OCI-LY3 (cell line): ENCODE data around the gene TYW1B.
"Not testable (repeated sequence)": the region's sequence is repeated elsewhere in the genome, so short reads cannot be mapped to it uniquely, and the experiment has no call there.

ENCODE experiments used
- H2AFZ ChIP-seq: fragments of 200-600, 300-600 bp; shearing (Covaris generic); 2 replicates; pipeline ENCODE4 v1.6.0; 2014; ENCODE audit warnings: antibody characterized with exemption, low read depth, low read length
- H3K27ac ChIP-seq: fragments of 200-600, 300-600 bp; sonication (generic); 2 replicates; pipeline ENCODE4 v1.5.1; 2014; ENCODE audit warnings: mild to moderate bottlenecking, low read length, moderate library complexity, mixed read lengths
- H3K27me3 ChIP-seq: fragments of 200-600, 300-600 bp; sonication (generic); 2 replicates; pipeline ENCODE4 v1.6.1; 2014; ENCODE audit warnings: low read depth, low read length, mixed read lengths
- H3K36me3 ChIP-seq: fragments of 200-600, 300-600 bp; sonication (generic); replicated peaks from 2 replicates; pipeline ENCODE3; 2014; ENCODE audit warnings: low read depth, low read length, mixed read lengths
- H3K4me1 ChIP-seq: fragments of 300-600, 200-600 bp; sonication (generic); 2 replicates; pipeline ENCODE4 v1.6.1; 2014; ENCODE audit warnings: low read length, mixed read lengths
- H3K4me2 ChIP-seq: fragments of 200-600, 300-600 bp; sonication (generic); 2 replicates; pipeline ENCODE4 v1.6.1; 2014; ENCODE audit warnings: low read length, mixed read lengths
- H3K4me3 ChIP-seq: fragments of 300-600, 200-600 bp; sonication (generic); 2 replicates; pipeline ENCODE4 v1.5.1; 2014; ENCODE audit warnings: antibody characterized with exemption, mild to moderate bottlenecking, low read length, moderate library complexity
- H3K79me2 ChIP-seq: fragments of 300-600, 200-600 bp; shearing (Covaris generic); 2 replicates; pipeline ENCODE4 v1.6.1; 2014; ENCODE audit warnings: mild to moderate bottlenecking, low read length, mixed read lengths
- H3K9ac ChIP-seq: fragments of 300-600, 200-600 bp; shearing (Covaris generic); 2 replicates; pipeline ENCODE4 v1.6.0; 2014; ENCODE audit warnings: mild to moderate bottlenecking, low read length, moderate library complexity
- H3K9me3 ChIP-seq: fragments of 200-600, 300-600 bp; shearing (Covaris generic); 2 replicates; pipeline ENCODE4 v1.6.1; 2014; ENCODE audit warnings: low read length, mixed read lengths; ENCODE audit not compliant: insufficient read depth
- H4K20me1 ChIP-seq: fragments of 200-600, 300-600 bp; sonication (generic); 2 replicates; pipeline ENCODE4 v1.6.1; 2016; ENCODE audit warnings: low read length, mixed read lengths; ENCODE audit not compliant: insufficient read depth
- EZH2phosphoT487 ChIP-seq: fragments of 200-600 bp; shearing (Covaris generic); IDR thresholded peaks from 2 replicates; pipeline ENCODE4 v1.6.1; 2018; ENCODE audit warnings: antibody characterized with exemption, mixed run types, low read depth
- TF ChIP-seq, protein P1 (sequence below): fragments of 200-600, 300-600 bp; sonication (generic); IDR thresholded peaks from 2 replicates; pipeline ENCODE4 v1.5.1; 2014; ENCODE audit warnings: antibody characterized with exemption, low read length, low read depth

TYW1B gene

DNA sequence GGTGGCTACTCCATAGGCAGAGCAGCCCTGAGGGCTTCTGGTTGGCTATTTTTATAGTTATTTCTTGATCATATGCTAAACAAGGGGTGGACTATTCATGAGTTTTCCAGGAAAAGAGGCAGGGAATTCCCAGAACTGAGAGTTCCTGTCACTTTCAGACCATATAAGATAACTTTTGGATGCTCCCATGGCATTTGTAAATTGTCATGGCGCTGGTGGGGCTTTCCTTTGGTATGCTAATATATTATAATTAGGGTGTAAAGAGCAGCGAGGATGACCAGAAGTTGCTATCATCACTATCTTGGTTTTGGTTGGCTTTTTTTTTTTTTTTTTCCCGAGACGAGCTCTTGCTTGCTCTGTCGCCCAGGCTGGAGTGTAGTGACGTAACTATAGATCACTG lies 272.8 kb downstream of the TYW1B start:
- H4K20me1 ChIP-seq, H2AFZ ChIP-seq, H3K4me2 ChIP-seq, H3K9ac ChIP-seq, H3K36me3 ChIP-seq, H3K4me1 ChIP-seq, H3K9me3 ChIP-seq, H3K79me2 ChIP-seq, H3K27me3 ChIP-seq, H3K4me3 ChIP-seq, H3K27ac ChIP-seq: not testable (repeated sequence)

DNA sequence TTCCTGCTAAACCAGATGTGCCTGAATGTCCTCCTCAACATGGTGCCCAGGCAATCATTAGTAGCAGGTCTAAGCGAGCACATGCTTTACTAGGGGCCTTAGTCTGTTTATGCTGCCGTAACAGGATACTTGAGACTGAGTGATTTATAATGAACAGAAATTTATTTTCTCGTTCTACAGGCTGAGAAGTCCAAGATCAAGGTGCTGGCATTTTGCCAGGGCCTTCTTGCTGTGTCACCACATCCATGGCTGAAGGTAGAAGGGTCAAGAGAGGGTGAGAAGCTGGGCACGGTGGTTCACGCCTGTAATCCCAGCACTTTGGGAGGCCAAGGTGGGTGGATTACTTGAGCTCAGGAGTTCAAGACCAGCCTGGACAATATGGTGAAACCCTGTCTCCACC lies 273.6 kb downstream of the TYW1B start:
- H3K9ac ChIP-seq, H3K79me2 ChIP-seq, H3K4me2 ChIP-seq: not testable (repeated sequence)

DNA sequence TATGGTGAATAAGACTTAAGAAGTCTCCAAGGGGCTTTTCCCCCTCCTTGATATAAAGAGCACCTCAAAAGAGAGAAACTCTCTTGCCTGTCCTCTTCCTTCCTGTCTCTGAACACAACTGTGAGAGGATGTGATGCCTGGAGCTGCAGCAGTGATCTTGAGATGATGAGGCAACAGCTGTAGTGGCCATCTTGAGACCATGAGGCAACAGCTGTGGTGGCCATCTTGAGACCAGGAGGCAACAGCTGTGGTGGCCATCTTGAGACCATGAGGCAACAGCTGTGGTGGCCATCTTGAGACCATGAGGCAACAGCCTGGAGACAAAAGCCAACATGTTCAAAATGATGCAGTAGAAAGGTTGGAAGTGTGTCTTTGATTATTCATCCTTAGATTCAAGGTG lies 277.5 kb downstream of the TYW1B start:
- not testable (repeated sequence) for H3K27ac ChIP-seq, H3K36me3 ChIP-seq, H3K4me1 ChIP-seq, H3K79me2 ChIP-seq, H3K4me2 ChIP-seq, H3K27me3 ChIP-seq, H2AFZ ChIP-seq, H3K9me3 ChIP-seq, H3K4me3 ChIP-seq, H4K20me1 ChIP-seq, H3K9ac ChIP-seq

More for the DNA sequence above, 273.6 kb downstream of the TYW1B start:
- not testable (repeated sequence) for H3K36me3 ChIP-seq, H2AFZ ChIP-seq, H3K27me3 ChIP-seq, H3K27ac ChIP-seq, H3K9me3 ChIP-seq, H3K4me1 ChIP-seq, H3K4me3 ChIP-seq, H4K20me1 ChIP-seq

DNA sequence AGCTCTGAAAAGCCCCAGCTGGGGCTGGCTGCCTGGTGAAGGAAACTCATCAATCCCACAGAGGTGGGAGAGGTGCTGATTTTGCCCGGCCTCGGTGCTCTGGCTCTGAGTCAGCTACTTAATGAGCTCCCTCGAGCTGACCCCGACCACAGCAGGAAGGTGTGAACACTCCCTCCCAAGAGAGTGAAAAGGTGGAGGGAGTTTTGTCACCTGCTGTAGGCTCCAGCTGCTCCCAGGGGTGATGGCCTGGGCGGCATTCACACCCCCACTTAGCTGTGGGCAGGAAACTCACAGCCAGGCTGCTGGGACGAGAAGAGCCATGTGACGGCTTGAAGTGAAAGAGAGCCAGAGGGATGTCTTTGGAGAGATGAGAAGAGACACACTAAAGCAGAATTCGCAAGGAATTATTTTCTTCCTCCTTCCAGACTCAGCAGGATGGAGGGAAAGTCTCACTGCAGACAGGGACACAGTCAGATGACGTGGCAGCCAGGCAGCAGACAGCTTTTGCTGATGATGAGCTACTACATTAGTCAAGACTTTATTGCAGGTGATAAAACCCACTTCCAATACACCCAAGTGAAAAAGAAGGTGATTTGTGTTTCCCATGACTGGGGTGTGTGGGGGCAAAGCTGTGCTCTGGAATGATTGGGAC lies 281.3 kb downstream of the TYW1B start:
- not testable (repeated sequence) for H4K20me1 ChIP-seq, H3K4me1 ChIP-seq, H3K4me2 ChIP-seq, H3K27me3 ChIP-seq, H2AFZ ChIP-seq, H3K4me3 ChIP-seq, H3K36me3 ChIP-seq, H3K27ac ChIP-seq, H3K79me2 ChIP-seq, H3K9ac ChIP-seq, H3K9me3 ChIP-seq

DNA sequence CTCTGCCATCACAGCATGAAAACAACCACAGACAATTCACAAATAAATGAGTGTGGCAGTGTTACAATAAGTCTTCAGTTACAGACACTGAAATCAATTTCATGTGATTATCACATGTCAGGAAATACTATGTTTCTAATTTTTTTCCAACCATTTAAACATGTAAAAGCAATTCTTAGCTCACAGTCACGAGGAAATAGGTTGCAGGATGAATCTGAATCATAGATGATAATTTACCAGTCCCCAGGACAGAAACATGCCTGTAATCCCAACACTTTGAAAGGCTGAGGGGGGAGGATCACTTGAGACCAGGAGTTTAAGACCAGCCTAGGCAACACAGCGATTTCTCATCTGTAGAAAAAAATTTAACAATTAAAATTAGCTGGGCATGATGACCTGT lies 283.5 kb downstream of the TYW1B start:
- not testable (repeated sequence) for H3K9ac ChIP-seq, H3K9me3 ChIP-seq, H3K27me3 ChIP-seq, H3K79me2 ChIP-seq, H3K4me1 ChIP-seq, H3K36me3 ChIP-seq, H4K20me1 ChIP-seq, H2AFZ ChIP-seq, H3K4me3 ChIP-seq, H3K27ac ChIP-seq, H3K4me2 ChIP-seq

DNA sequence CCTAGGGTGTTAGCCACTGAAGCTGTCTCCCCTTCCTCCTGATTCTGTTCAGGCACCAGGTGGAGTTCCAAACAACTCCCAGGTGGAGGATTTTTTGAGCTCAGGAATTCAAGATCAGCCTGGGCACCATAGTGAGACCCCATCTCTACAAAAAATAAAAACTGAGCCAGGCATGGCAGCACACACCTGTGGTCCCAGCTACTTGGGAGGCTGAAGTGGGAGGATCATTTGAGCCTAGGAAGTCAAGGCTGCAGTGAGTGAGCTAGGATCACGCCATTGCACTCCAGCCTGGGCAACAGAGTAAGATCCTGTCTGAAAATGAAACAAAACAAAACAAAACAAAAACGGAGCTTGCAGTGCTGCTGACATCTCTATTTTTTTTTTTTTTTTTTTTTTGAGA lies 287.1 kb downstream of the TYW1B start:
- Histone ChIP-seq H2AFZ (no peak overlapping the region), H3K79me2 (no peaks in the 10 kb centered on the region), H3K36me3 (no peaks in the 10 kb centered on the region), H3K9me3 (no peaks in the 10 kb centered on the region), H3K27me3 (no peaks in the 10 kb centered on the region), H3K9ac (no peak overlapping the region), H3K27ac (no peak overlapping the region), H3K4me2 (no peak overlapping the region), H4K20me1 (no peaks in the 10 kb centered on the region), H3K4me1 (no peaks in the 10 kb centered on the region), H3K4me3 (no peak overlapping the region)
- TF ChIP-seq, protein P1, sequence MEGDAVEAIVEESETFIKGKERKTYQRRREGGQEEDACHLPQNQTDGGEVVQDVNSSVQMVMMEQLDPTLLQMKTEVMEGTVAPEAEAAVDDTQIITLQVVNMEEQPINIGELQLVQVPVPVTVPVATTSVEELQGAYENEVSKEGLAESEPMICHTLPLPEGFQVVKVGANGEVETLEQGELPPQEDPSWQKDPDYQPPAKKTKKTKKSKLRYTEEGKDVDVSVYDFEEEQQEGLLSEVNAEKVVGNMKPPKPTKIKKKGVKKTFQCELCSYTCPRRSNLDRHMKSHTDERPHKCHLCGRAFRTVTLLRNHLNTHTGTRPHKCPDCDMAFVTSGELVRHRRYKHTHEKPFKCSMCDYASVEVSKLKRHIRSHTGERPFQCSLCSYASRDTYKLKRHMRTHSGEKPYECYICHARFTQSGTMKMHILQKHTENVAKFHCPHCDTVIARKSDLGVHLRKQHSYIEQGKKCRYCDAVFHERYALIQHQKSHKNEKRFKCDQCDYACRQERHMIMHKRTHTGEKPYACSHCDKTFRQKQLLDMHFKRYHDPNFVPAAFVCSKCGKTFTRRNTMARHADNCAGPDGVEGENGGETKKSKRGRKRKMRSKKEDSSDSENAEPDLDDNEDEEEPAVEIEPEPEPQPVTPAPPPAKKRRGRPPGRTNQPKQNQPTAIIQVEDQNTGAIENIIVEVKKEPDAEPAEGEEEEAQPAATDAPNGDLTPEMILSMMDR, result no peak
- no peak for TF ChIP-seq EZH2phosphoT487
